H9 (cell line): ENCODE measurements around the gene ERVV-1. TPM values are rescaled to one million over a fixed set of nuclear protein-coding genes. Genes with fewer than 3 reads are reported as not detected.

ENCODE experiments used
- DNase-seq: peaks from one replicate; pipeline ENCODE4 v3.0.0-alpha.2; 2017
- H2AFZ ChIP-seq: one replicate; pipeline ENCODE4 v1.6.1; 2013; ENCODE audit warnings: mild to moderate bottlenecking, low read length, control low read depth, moderate library complexity
- H2AK5ac ChIP-seq: 2 replicates; pipeline ENCODE4 v1.6.1; 2013; ENCODE audit warnings: low read length, control low read depth, mixed read lengths; ENCODE audit not compliant: insufficient read length
- H2BK120ac ChIP-seq: one replicate; pipeline ENCODE4 v1.6.1; 2013; ENCODE audit warnings: low read depth, mild to moderate bottlenecking, low read length, control low read depth, inconsistent platforms; ENCODE audit not compliant: poor library complexity, severe bottlenecking
- H2BK12ac ChIP-seq: 2 replicates; pipeline ENCODE4 v1.6.1; 2013; ENCODE audit warnings: low read length, control low read depth, mixed read lengths, low read depth; ENCODE audit not compliant: insufficient read length
- H2BK15ac ChIP-seq: 2 replicates; pipeline ENCODE4 v1.6.1; 2013; ENCODE audit warnings: low read depth, low read length, control low read depth
- H2BK20ac ChIP-seq: one replicate; pipeline ENCODE4 v1.6.1; 2013; ENCODE audit warnings: low read depth, mild to moderate bottlenecking, low read length, control low read depth, inconsistent platforms; ENCODE audit not compliant: poor library complexity, severe bottlenecking
- H2BK5ac ChIP-seq: 2 replicates; pipeline ENCODE4 v1.6.1; 2013; ENCODE audit warnings: low read length, control low read depth, mixed read lengths; ENCODE audit not compliant: insufficient read length
- H3K14ac ChIP-seq: 2 replicates; pipeline ENCODE4 v1.6.1; 2013; ENCODE audit warnings: low read length, control low read depth; ENCODE audit not compliant: insufficient read depth
- H3K18ac ChIP-seq: 2 replicates; pipeline ENCODE4 v1.6.1; 2013; ENCODE audit warnings: low read depth, mild to moderate bottlenecking, mixed read lengths, low read length, control low read depth; ENCODE audit not compliant: insufficient read length
- H3K23ac ChIP-seq: 2 replicates; pipeline ENCODE4 v1.6.1; 2013; ENCODE audit warnings: low read length, control low read depth, mixed read lengths, low read depth; ENCODE audit not compliant: insufficient read length
- H3K23me2 ChIP-seq: 2 replicates; pipeline ENCODE4 v1.6.1; 2013; ENCODE audit warnings: low read depth, mild to moderate bottlenecking, mixed read lengths, low read length, control low read depth; ENCODE audit not compliant: insufficient read length, poor library complexity, severe bottlenecking
- H3K27ac ChIP-seq: 2 replicates; pipeline ENCODE4 v1.5.1; 2013; ENCODE audit warnings: low read length, control low read depth, mixed read lengths, low read depth; ENCODE audit not compliant: insufficient read length
- H3K27me3 ChIP-seq: 2 replicates; pipeline ENCODE4 v1.6.1; 2013; ENCODE audit warnings: low read length, control low read depth, inconsistent platforms; ENCODE audit not compliant: insufficient read depth
- H3K4ac ChIP-seq: 2 replicates; pipeline ENCODE4 v1.6.1; 2013; ENCODE audit warnings: low read depth, mild to moderate bottlenecking, control low read depth, inconsistent platforms, low read length, moderate library complexity
- H3K4me1 ChIP-seq: 2 replicates; pipeline ENCODE4 v1.6.1; 2013; ENCODE audit warnings: low read length, control low read depth, inconsistent platforms; ENCODE audit not compliant: insufficient read depth
- H3K4me2 ChIP-seq: 2 replicates; pipeline ENCODE4 v1.6.1; 2013; ENCODE audit warnings: low read length, control low read depth, mixed read lengths; ENCODE audit not compliant: insufficient read length, insufficient read depth
- H3K56ac ChIP-seq: 2 replicates; pipeline ENCODE4 v1.6.1; 2013; ENCODE audit warnings: low read depth, mild to moderate bottlenecking, mixed read lengths, low read length, control low read depth; ENCODE audit not compliant: insufficient read length
- H3K79me1 ChIP-seq: 2 replicates; pipeline ENCODE4 v1.6.1; 2013; ENCODE audit warnings: low read depth, mild to moderate bottlenecking, moderate library complexity, low read length, control low read depth, inconsistent platforms; ENCODE audit not compliant: insufficient read depth, poor library complexity, severe bottlenecking
- H3K79me2 ChIP-seq: 2 replicates; pipeline ENCODE4 v1.6.1; 2013; ENCODE audit warnings: low read length, control low read depth, inconsistent platforms; ENCODE audit not compliant: insufficient read depth
- H3K9ac ChIP-seq: 2 replicates; pipeline ENCODE4 v1.6.1; 2013; ENCODE audit warnings: low read length, control low read depth, mixed read lengths; ENCODE audit not compliant: insufficient read length; ENCODE audit errors: extremely low read depth
- H3K9me3 ChIP-seq: one replicate; pipeline ENCODE4 v1.6.1; 2013; ENCODE audit warnings: low read depth, low read length, inconsistent platforms; ENCODE audit not compliant: control insufficient read depth
- H3T11ph ChIP-seq: one replicate; pipeline ENCODE4 v1.6.1; 2013; ENCODE audit warnings: mild to moderate bottlenecking, low read length, control low read depth, inconsistent platforms
- H4K20me1 ChIP-seq: one replicate; pipeline ENCODE4 v1.6.1; 2013; ENCODE audit not compliant: control insufficient read depth, insufficient read length, insufficient read depth
- H4K5ac ChIP-seq: 2 replicates; pipeline ENCODE4 v1.6.1; 2013; ENCODE audit warnings: low read depth, mild to moderate bottlenecking, mixed read lengths, low read length, control low read depth; ENCODE audit not compliant: insufficient read length
- H4K8ac ChIP-seq: replicated peaks from 2 replicates; pipeline ENCODE4 v1.6.1; 2013; ENCODE audit warnings: low read length, control low read depth, mixed read lengths, low read depth; ENCODE audit not compliant: insufficient read length
- H4K91ac ChIP-seq: 2 replicates; pipeline ENCODE4 v1.6.1; 2013; ENCODE audit warnings: low read depth, mild to moderate bottlenecking, moderate library complexity, mixed read lengths, low read length, control low read depth; ENCODE audit not compliant: insufficient read length
- H3K27ac Mint-ChIP-seq, 3 experiments: 2 replicates in 2 of 3; 3 replicates in 1 of 3; pipeline ENCODE4 v1.8.0; 2020 to 2021; ENCODE audit warnings: mixed read lengths in 3 of 3, mild to moderate bottlenecking in 1 of 3, moderate library complexity in 1 of 3
- H3K27me3 Mint-ChIP-seq: 2 replicates; pipeline ENCODE4 v1.8.0; 2021; ENCODE audit warnings: low read depth, mild to moderate bottlenecking, moderate library complexity, mixed read lengths
- H3K36me3 Mint-ChIP-seq, 3 experiments: 2 replicates in 2 of 3; 3 replicates in 1 of 3; pipeline ENCODE4 v1.8.0; 2020 to 2021; ENCODE audit warnings: low read depth in 3 of 3, mixed read lengths in 3 of 3; ENCODE audit not compliant: insufficient read depth in 1 of 3
- H3K4me1 Mint-ChIP-seq, 2 experiments: 2 replicates each; pipeline ENCODE4 v1.8.0; 2020; ENCODE audit warnings: mixed read lengths in 2 of 2
- H3K4me3 Mint-ChIP-seq, 2 experiments: 2 replicates in 1 of 2; 3 replicates in 1 of 2; pipeline ENCODE4 v1.8.0; 2020 to 2021; ENCODE audit warnings: mild to moderate bottlenecking in 2 of 2, mixed read lengths in 2 of 2, moderate library complexity in 1 of 2
- H3K9me3 Mint-ChIP-seq, 2 experiments: 2 replicates in 1 of 2; 3 replicates in 1 of 2; pipeline ENCODE4 v1.8.0; 2020; ENCODE audit warnings: mild to moderate bottlenecking in 2 of 2, mixed read lengths in 2 of 2, moderate library complexity in 1 of 2
- WGBS: extraction: QIAGEN DNeasy Blood & Tissue Kit; methylation state at CpG from one replicate; pipeline ENCODE4 v1.1.7; 2013; ENCODE audit warnings: missing lambda C conversion rate, low lambda C conversion rate, mixed read lengths; ENCODE audit not compliant: insufficient read length; ENCODE audit errors: extremely low coverage; 5-methylcytosine and 5-hydroxymethylcytosine counted together
- total RNA-seq: library from RNA; stranded (reverse); gene quantifications from 2 replicates; pipeline ENCODE4 v1.2.1, GENCODE V29; 2021
- TF ChIP-seq, protein P1 (sequence below): fragments of 200-600 bp; sonication (generic); conservative IDR thresholded peaks from 3 replicates; pipeline ENCODE4 v1.8.0; 2021; ENCODE audit warnings: antibody characterized with exemption, mild to moderate bottlenecking

Gene ERVV-1
- total RNA-seq, 1 experiment from 2014 or later, result not detected

GRCh38 chr19:53034948-53035675 lies 21.4 kb downstream of the ERVV-1 start:
- H2BK15ac ChIP-seq, result no peak overlapping the region
- no peak overlapping the region for H3K18ac ChIP-seq
- H3K9ac ChIP-seq, result no peak overlapping the region
- H2AFZ ChIP-seq, result no peak overlapping the region
- Mint-ChIP-seq H3K4me1 (peaks cover 4 to 5% of the 10 kb centered on the region in 2 experiments; a peak in 3 of 4 replicates), H3K9me3 (peaks cover 0 to 3% of the 10 kb centered on the region in 2 experiments; a peak in 3 of 5 replicates), H3K4me3 (no peak overlapping the region), H3K27ac (no peak overlapping the region; a peak in 1 of 7 replicates), H3K27me3 (peaks cover 13% of the 10 kb centered on the region), H3K36me3 (no peaks in the 10 kb centered on the region)
- no peak overlapping the region for H4K91ac ChIP-seq
- H2AK5ac ChIP-seq, result no peak overlapping the region
- H3K4me1 ChIP-seq, result no peaks in the 10 kb centered on the region
- H3T11ph ChIP-seq, result no peak overlapping the region
- H2BK120ac ChIP-seq, result no peak overlapping the region
- DNase-seq, result no peak
- no peaks in the 10 kb centered on the region for H3K9me3 ChIP-seq
- no peaks in the 10 kb centered on the region for H3K79me2 ChIP-seq
- no CpG with 5 or more reads among the region's 4 CpGs for WGBS
- no peaks in the 10 kb centered on the region for H3K79me1 ChIP-seq
- no peak overlapping the region for H4K8ac ChIP-seq
- no peak overlapping the region for H3K4me2 ChIP-seq
- TF ChIP-seq, protein P1, sequence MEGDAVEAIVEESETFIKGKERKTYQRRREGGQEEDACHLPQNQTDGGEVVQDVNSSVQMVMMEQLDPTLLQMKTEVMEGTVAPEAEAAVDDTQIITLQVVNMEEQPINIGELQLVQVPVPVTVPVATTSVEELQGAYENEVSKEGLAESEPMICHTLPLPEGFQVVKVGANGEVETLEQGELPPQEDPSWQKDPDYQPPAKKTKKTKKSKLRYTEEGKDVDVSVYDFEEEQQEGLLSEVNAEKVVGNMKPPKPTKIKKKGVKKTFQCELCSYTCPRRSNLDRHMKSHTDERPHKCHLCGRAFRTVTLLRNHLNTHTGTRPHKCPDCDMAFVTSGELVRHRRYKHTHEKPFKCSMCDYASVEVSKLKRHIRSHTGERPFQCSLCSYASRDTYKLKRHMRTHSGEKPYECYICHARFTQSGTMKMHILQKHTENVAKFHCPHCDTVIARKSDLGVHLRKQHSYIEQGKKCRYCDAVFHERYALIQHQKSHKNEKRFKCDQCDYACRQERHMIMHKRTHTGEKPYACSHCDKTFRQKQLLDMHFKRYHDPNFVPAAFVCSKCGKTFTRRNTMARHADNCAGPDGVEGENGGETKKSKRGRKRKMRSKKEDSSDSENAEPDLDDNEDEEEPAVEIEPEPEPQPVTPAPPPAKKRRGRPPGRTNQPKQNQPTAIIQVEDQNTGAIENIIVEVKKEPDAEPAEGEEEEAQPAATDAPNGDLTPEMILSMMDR, result no peak
- no peak overlapping the region for H3K23ac ChIP-seq
- no peak overlapping the region for H2BK12ac ChIP-seq
- H3K27ac ChIP-seq, result no peak overlapping the region
- no peak overlapping the region for H2BK20ac ChIP-seq
- no peak overlapping the region for H2BK5ac ChIP-seq
- H3K23me2 ChIP-seq, result peaks cover 5% of the 10 kb centered on the region
- no peaks in the 10 kb centered on the region for H4K20me1 ChIP-seq
- no peak overlapping the region for H3K14ac ChIP-seq
- no peak overlapping the region for H3K56ac ChIP-seq
- H3K4ac ChIP-seq, result no peak overlapping the region
- H4K5ac ChIP-seq, result no peak overlapping the region
- no peaks in the 10 kb centered on the region for H3K27me3 ChIP-seq
